HG03175 (cell line): ENCODE results near the gene ITGBL1.

Source experiments
- ATAC-seq: cut with Tn5 transposase; IDR thresholded peaks from one replicate; pipeline ENCODE4 v1.9.1; 2021; ENCODE audit warnings: mild to moderate bottlenecking, moderate library complexity; ENCODE audit not compliant: unreplicated experiment

ITGBL1 gene

GRCh38 chr13:101736566-101736965 lies 284.1 kb downstream of the ITGBL1 start:
- ATAC-seq = no peak

DNA sequence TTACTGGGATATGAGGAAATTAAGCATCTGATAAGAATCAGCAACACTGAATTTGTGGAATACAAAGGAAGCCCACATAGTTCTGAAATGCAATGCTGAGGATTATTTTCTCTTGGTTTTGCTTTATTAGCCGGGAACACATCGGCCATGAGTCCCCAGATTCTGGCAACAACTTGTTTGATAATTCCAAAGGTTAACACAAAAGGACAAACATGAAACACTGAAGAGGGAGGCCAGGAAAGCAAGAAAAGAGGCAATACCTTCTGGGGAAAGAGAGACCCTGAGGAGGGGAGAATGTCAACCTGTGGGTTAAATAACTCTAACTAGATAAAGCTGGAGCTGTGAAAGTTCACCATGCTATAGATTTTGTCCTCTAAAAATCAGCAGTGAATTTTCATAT lies 285.9 kb downstream of the ITGBL1 start:
- no peak for ATAC-seq

- peak; percentile 96 for ATAC-seq
These were observed 287.1 kb downstream of the ITGBL1 start for GRCh38 chr13:101739382-101740178.

DNA sequence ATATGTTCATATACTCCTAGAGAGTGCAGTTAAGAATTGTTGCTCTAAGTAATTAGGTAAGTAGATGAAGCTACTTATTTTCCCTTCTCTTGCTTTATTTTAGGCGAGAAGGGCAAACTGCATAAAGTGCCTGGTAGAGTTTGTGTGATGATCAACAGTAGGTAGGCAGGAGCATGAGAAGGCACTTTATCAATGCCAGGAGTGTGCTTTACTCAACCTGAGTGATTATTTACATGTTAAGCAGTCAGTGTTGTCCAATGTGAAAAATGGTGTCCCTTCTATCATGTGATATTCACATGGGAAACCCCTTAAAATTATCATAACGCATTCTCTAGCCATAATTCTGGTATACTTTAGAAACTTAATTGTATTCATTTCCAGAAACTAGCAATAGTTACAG lies 294.0 kb downstream of the ITGBL1 start:
- ATAC-seq = no peak

DNA sequence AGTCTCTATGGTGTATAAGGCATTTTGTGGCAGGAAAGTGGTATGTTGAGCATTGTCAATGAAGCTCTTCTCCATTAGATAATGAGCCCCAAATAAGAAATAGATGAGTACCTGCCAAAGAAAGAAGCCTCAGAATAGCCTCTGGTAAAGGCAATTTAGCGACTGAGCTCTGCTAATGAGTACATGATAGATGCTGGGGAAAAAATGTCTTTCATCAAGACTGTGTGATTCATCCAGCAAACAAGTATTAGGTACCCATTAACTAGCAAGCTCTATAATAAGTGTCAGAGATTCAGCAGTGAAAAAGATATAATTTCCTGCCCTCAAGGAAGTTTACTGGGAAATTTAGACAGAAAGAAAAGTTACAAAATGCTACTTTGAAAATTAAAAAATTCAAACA lies 294.6 kb downstream of the ITGBL1 start:
- ATAC-seq = no peak

- ATAC-seq = no peak
These were observed 297.1 kb downstream of the ITGBL1 start for GRCh38 chr13:101749584-101749983.

GRCh38 chr13:101751488-101751887 lies 299.0 kb downstream of the ITGBL1 start:
- ATAC-seq = peak; percentile 58

DNA sequence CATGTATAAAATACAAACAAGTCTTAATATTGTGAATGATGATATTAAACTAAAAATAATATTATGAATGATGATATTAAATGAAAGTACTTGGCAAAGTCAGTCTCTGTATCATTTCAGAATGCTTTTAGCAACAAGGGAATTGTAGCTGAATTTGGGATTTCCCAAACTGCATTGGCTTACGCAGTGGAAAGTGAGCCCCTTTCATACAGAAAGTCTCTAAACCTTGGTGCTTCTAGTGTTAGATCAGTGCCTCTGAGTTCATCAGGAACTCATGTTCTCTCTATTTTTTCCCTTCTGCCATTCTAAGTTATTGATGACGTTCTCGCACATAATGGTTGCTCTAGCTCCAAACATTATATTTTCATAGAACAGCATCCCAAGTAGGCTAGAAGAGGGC lies 300.0 kb downstream of the ITGBL1 start:
- ATAC-seq = no peak

- ATAC-seq = no peak
These were observed 302.9 kb downstream of the ITGBL1 start for GRCh38 chr13:101755228-101755887.

DNA sequence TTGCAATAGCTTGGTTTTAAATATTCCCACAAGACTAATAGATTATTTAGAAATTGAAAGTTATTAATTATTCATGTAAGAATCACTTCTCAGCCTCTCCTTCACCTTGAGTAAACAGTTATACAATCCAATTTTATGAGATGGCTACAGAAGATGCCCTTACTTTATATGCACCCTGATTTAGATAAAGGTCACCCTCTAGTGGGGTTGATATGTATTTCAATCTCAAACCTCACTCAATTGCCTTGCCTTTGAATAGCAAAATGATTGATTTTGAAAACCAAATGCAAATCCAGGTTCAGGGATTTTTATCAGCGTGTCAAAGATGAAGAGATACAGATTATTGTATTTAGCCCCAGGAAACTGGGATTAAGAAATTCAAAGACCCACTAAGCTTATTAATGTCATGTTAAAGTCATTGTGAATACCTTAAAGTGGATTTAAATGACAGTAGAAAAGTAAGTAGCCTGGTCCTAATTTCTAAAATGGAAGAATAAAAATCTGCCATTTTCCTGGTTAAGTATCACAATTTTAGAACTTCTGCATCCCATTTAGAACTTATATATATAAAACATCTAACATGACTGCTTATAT lies 305.1 kb downstream of the ITGBL1 start:
- peak; percentile 90 for ATAC-seq

- no peak for ATAC-seq
These were observed 310.7 kb downstream of the ITGBL1 start for GRCh38 chr13:101763191-101763590.
